GM21576 (cell line): ENCODE results near the gene SPATA31D1.

Source experiments
- ATAC-seq: cut with Tn5 transposase; IDR thresholded peaks from one replicate; pipeline ENCODE4 v1.9.1; 2021; ENCODE audit warnings: mild to moderate bottlenecking, moderate library complexity; ENCODE audit not compliant: unreplicated experiment

SPATA31D1 gene

GRCh38 chr9:82020331-82020730 lies 31.8 kb downstream of the SPATA31D1 start:
- ATAC-seq, result no peak

- ATAC-seq, result no peak
Measured at GRCh38 chr9:82021198-82021597, 32.6 kb downstream of the SPATA31D1 start.

- no peak for ATAC-seq
Measured at GRCh38 chr9:82022121-82022520, 33.5 kb downstream of the SPATA31D1 start.

GRCh38 chr9:82024908-82025307 lies 36.3 kb downstream of the SPATA31D1 start:
- no peak for ATAC-seq

- ATAC-seq, result no peak
Measured at GRCh38 chr9:82031538-82032280, 43.1 kb downstream of the SPATA31D1 start.

DNA sequence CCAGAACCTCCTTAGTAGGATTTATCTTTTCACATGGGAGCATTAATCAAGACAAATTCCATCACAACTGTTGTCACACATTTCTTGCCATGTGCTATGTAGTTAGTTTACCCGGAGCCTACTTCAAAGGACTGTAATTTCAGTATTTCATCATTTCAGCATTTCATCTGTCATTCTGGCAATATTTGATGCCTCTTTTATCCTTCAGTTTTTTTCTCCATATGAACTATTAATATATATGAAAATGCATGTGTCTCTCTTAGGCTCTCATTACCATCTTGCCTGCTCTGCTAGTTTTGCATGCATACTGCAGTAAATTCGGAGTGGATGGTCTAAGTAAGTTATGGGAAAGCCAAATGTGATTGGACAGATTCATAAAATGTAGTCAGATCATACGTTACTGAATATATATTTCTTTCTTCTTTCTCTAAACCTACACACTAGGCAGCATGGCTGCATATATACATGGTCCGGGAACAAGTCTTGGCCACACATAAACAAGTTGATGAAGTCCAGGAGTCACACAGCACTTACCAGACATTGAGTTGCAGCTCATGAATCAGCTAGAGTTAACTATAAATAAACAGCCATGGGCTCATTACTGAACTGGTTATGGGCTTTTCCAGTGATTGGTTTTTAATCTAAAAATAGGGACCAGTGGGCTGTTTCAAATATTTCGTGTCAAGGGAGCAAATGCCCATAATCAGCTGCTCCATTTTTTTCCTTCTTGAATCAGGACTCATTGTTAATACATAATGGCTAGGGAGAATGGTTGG lies 46.6 kb downstream of the SPATA31D1 start:
- ATAC-seq, result no peak

DNA sequence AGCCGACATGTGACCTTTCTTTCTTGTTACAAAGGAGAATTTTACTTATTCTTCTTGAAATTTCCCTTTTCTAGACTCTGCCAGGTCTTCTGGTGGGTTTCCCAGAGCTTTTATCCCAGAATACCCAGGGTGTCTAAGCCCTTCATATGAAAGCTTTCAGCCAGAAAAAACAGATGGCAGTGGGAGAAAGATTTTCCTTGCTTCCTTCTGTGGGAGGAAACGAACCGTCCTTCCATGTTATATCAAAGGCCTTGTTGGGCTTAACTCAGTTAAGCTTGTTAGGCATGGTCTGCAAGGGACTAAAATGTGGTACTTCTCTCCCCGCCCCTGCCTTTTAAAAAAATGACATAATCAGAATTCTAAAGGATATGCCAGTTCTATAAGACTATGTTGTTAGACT lies 47.5 kb downstream of the SPATA31D1 start:
- no peak for ATAC-seq

DNA sequence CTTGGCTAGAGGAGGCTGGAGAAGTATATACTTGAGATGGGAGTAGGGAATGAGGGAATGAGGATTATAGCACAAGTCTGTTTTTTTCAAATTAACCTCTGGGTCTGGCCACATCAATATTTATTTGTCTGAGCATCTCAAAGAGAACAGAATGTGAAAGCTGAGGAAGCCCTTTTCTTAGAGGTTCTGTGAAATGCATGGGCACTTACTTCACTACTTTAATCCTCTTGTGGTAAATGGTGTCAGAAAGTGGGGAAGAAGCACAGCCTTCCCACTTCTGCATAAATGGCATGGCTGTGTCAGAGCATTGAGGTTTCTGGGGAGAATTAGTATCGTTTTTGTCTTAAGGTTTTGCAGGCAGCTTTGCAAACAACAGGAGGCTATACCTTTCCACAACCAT lies 48.6 kb downstream of the SPATA31D1 start:
- ATAC-seq, result no peak

- no peak for ATAC-seq
Measured at GRCh38 chr9:82038897-82039296, 50.3 kb downstream of the SPATA31D1 start.
